Uterus (tissue), 2 donors: Measurements from ENCODE around the gene COL13A1.
A peak's percentile ranks its signal among the peaks of the same experiment; 100 is the strongest.

Experiments used
- POLR2A ChIP-seq, 2 donors: fragments of 450-650 bp; IDR thresholded peaks; one replicate each; pipeline ENCODE4 v1.6.1; 2016; ENCODE audit warnings: antibody characterized with exemption in 2 of 2, mild to moderate bottlenecking in 1 of 2, moderate library complexity in 1 of 2
- TF ChIP-seq, protein P1 (sequence below), 4 experiments: fragments of 200-600 bp in 2 of 4; fragments of 450-650 bp in 2 of 4; sonication (generic) in 2 of 4; IDR thresholded peaks; one replicate each; pipeline ENCODE4 v1.5.1; 2016 to 2019; ENCODE audit warnings: antibody characterized with exemption in 4 of 4, mild to moderate bottlenecking in 2 of 4, moderate library complexity in 1 of 4

DNA sequence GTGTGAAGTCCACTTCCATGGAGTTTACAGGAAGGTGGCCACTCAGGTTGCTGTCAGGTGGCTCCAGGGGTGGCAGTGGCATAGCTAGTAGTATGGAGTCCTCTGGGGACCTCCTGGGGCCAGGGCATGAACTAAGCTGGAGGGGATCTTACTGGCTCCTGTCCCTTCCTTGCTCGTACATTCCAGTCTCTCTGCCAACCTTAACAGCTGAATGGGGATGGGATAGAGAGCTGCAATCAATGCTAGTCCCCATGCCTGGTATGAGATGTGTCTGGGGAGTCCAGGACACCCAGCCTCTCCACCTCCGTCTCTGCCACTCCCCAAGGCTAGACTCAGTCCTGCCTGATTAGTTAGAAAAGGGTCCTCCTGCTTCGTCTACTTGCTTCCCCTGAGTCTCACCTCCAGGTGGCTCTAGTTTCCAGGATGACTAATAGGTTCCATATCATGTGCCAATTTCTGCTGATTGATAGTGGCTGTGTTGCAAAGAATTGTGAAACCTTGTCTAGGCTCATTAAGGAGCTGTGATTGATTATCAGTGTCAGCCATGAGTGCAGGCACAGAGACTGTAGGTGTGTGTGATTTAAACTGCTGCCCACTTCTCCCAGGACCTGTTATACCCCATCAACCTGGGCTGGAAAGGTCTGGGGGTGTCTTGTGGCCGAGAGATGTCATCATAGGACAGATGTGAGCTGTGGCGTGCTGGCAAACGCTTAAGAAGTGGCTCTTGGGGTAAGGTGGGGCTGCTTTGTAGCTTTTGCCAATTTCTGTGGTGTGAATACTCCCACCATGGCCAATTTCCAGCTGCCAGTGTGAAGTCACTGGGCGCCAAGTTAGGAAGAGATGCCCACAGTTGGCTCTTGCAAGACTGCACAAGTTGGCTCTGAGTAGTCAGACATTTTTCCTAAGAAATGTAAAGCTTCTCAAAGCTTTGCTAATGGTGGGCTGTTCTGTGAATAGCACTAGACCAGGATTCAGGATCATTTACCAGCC lies 59.8 kb downstream of the COL13A1 start:
- TF ChIP-seq POLR2A (IDR thresholded peaks at IDR 0.05) = no peak
- TF ChIP-seq, protein P1, sequence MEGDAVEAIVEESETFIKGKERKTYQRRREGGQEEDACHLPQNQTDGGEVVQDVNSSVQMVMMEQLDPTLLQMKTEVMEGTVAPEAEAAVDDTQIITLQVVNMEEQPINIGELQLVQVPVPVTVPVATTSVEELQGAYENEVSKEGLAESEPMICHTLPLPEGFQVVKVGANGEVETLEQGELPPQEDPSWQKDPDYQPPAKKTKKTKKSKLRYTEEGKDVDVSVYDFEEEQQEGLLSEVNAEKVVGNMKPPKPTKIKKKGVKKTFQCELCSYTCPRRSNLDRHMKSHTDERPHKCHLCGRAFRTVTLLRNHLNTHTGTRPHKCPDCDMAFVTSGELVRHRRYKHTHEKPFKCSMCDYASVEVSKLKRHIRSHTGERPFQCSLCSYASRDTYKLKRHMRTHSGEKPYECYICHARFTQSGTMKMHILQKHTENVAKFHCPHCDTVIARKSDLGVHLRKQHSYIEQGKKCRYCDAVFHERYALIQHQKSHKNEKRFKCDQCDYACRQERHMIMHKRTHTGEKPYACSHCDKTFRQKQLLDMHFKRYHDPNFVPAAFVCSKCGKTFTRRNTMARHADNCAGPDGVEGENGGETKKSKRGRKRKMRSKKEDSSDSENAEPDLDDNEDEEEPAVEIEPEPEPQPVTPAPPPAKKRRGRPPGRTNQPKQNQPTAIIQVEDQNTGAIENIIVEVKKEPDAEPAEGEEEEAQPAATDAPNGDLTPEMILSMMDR (IDR thresholded peaks at IDR 0.05) = peak in 1 of 4 experiments; percentile 4
